ENCODE measurements around the gene NUP50. TPM values are rescaled to one million over a fixed set of nuclear protein-coding genes. Genes with fewer than 3 reads are reported as not detected.
"Not testable (repeated sequence)": the region's sequence is repeated elsewhere in the genome, so short reads cannot be mapped to it uniquely, and the experiment has no call there.

Gene NUP50
- total and polyA plus RNA-seq, 5 donors = 5.8 to 24.8 (median 17.0) TPM

- ATAC-seq (no peak), DNase-seq (no peak)
- H3K9me3 ChIP-seq (ENCODE audit: control insufficient read depth, low read length) = no peaks in the 10 kb centered on the region
- WGBS = 90% methylated on average over 2 of the region's 2 CpGs
- H3K4me1 ChIP-seq (ENCODE audit: control insufficient read depth, insufficient read depth, low read length) = no peaks in the 10 kb centered on the region
- no peak overlapping the region for H3K4me3 ChIP-seq (ENCODE audit: low read length)
- no peaks in the 10 kb centered on the region for H3K27me3 ChIP-seq (ENCODE audit: control insufficient read depth, insufficient read depth)
- no peak overlapping the region for H3K27ac ChIP-seq (ENCODE audit: low read length)
- intact Hi-C loops (cut with DNase I) = no loop called here
These were observed 18.0 kb downstream of the NUP50 start for GRCh38 chr22:45181766-45182165.

DNA sequence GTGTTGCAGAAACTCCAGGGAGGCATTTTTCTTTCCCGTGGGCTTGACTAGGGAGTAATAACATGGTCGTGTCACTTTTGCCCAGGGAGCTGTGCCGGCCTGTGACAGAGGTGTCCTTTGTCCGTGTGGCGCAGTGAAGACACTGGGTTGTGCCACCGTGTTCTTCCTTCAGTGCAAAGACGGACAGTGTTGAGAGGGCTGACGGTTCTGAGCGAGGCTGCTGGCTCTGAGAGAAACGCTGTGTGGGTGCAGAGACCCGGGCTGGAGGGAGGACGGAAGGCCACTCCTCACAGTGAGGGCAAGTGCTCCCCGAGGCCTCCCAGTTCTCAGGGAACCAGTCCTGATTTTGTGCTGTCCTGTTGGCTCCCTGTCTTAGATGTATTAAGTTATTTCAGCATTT is 20.2 kb downstream of the NUP50 start:
- DNase-seq (no peak), ATAC-seq (no peak)
- Histone ChIP-seq H3K27me3 (ENCODE audit: control insufficient read depth, insufficient read depth) (no peaks in the 10 kb centered on the region), H3K9me3 (ENCODE audit: control insufficient read depth, low read length) (no peaks in the 10 kb centered on the region), H3K4me1 (ENCODE audit: control insufficient read depth, insufficient read depth, low read length) (no peaks in the 10 kb centered on the region), H3K4me3 (ENCODE audit: low read length) (no peak overlapping the region), H3K27ac (ENCODE audit: low read length) (no peak overlapping the region)
- intact Hi-C loops (cut with DNase I) = no loop called here
- WGBS = 87% methylated on average over 13 of the region's 13 CpGs

DNA sequence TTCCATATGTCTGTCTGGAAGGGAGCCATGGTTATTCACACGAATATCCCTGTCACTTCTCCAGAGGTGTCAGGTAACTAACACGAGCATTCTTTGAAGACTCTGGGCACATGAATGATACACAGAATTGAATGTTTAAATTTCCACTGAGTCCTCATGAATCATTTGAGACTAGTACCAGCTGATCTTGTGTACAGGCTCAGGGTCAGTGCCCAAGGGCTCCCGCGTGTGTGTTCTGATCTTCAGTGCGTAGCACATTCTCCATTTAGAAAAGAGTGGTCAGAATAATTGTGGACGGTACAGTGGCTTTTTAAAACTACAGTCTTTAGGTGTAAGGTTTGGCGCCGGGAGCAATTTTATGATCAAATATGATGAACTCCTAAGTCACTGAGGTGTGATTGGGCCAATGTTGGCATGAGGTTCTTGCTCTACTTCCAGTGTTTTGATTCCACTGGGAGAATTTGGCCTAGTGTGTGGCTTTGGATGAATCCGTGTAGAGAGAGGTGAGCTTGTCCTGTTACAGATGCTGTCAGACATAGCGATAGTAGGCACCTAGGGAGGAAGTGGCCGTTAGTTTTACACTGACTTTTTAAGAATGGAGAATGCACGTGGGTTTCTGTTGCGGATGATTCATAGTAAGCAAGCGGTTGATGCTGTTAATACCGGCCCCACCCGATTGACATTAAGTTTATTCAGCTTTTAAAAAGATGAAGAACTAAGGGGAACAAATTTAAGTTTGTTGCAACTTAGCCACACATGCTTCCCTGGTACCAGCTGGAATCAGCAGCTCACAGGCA is 22.2 kb downstream of the NUP50 start:
- intact Hi-C loops (cut with DNase I) = no loop called here
- 84% methylated on average over 16 of the region's 16 CpGs for whole genome bisulfite sequencing

DNA sequence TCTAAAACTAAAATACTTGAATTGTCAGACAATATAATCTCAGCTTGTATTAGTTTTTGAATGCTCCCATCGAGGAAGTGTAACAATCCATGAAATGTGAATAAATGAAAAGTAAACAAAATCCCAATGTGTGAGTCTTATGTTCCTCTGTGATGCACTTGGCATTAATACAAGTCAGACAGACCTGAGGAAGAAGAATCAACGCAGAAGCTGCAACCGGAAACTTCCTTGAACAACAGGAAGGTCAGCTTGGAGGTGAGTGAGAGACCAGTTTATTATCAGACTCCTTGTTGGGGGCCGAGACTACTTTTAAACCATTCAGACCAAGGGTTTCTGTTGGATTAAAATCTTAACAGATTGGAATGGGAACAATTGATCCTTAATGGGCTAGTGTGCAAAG is 24.2 kb downstream of the NUP50 start:
- H3K27me3 ChIP-seq (ENCODE audit: control insufficient read depth, insufficient read depth) = no peaks in the 10 kb centered on the region
- no peak for DNase-seq
- no peaks in the 10 kb centered on the region for H3K4me1 ChIP-seq (ENCODE audit: control insufficient read depth, insufficient read depth, low read length)
- H3K9me3 ChIP-seq (ENCODE audit: control insufficient read depth, low read length) = no peaks in the 10 kb centered on the region
- intact Hi-C loops (cut with DNase I) = no loop called here
- H3K27ac ChIP-seq (ENCODE audit: low read length) = no peak overlapping the region
- H3K4me3 ChIP-seq (ENCODE audit: low read length) = no peak overlapping the region
- ATAC-seq = no peak
- 64% methylated on average over 4 of the region's 4 CpGs for WGBS

More for the DNA sequence above, 22.2 kb downstream of the NUP50 start:
- Histone ChIP-seq H3K4me3 (ENCODE audit: low read length) (no peak overlapping the region), H3K27me3 (ENCODE audit: control insufficient read depth, insufficient read depth) (no peaks in the 10 kb centered on the region), H3K9me3 (ENCODE audit: control insufficient read depth, low read length) (no peaks in the 10 kb centered on the region), H3K27ac (ENCODE audit: low read length) (no peak overlapping the region), H3K4me1 (ENCODE audit: control insufficient read depth, insufficient read depth, low read length) (no peaks in the 10 kb centered on the region)
- no peak for ATAC-seq
- no peak for DNase-seq

GRCh38 chr22:45188779-45189178 is 25.1 kb downstream of the NUP50 start:
- WGBS = 68% methylated on average over 16 of the region's 16 CpGs

DNA sequence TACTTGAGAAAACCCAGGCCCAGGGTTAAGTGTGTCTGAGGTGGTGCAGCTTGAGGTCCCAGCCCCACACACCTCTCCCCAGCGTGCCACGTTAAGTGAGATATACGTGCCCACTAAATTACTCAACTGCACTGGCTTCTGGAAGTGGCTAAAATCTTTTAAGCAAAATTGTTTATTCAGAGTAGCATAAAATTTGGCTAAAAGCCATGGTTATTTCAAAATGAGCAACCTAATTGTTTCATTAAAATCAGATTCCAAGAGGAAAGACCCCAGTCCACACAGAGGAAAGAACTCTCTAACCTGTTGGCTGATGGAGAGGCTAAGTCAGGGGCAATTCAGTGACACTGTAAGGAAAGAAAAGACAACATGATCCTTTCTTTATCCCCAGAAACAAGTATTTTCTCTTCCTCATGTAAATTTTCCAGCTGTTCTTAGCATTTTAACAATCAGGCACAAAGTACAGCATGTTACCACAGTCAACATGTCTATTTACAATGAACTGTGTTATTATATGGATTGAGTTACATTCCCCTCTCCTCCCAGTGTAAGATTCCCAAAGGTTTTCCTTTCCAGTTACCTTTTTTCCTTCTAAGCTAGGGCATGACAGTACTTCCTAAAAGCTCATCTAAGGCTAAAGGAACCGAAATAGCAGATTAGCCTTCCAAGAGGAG is 26.6 kb downstream of the NUP50 start:
- DNase-seq (no peak), ATAC-seq (no peak)
- H3K27me3 ChIP-seq (ENCODE audit: control insufficient read depth, insufficient read depth) = no peaks in the 10 kb centered on the region
- H3K4me1 ChIP-seq (ENCODE audit: control insufficient read depth, insufficient read depth, low read length) = no peaks in the 10 kb centered on the region
- intact Hi-C loops (cut with DNase I) = no loop called here
- H3K4me3 ChIP-seq (ENCODE audit: low read length) = no peak overlapping the region
- 81% methylated on average over 4 of the region's 4 CpGs for WGBS
- H3K9me3 ChIP-seq (ENCODE audit: control insufficient read depth, low read length) = no peaks in the 10 kb centered on the region
- H3K27ac ChIP-seq (ENCODE audit: low read length) = no peak overlapping the region

More at GRCh38 chr22:45188779-45189178, 25.1 kb downstream of the NUP50 start:
- no peak overlapping the region for H3K4me3 ChIP-seq (ENCODE audit: low read length)
- H3K9me3 ChIP-seq (ENCODE audit: control insufficient read depth, low read length) = no peaks in the 10 kb centered on the region
- no peak overlapping the region for H3K27ac ChIP-seq (ENCODE audit: low read length)
- intact Hi-C loops (cut with DNase I) = no loop called here
- H3K27me3 ChIP-seq (ENCODE audit: control insufficient read depth, insufficient read depth) = no peaks in the 10 kb centered on the region
- no peak for ATAC-seq
- no peak for DNase-seq
- H3K4me1 ChIP-seq (ENCODE audit: control insufficient read depth, insufficient read depth, low read length) = no peaks in the 10 kb centered on the region

DNA sequence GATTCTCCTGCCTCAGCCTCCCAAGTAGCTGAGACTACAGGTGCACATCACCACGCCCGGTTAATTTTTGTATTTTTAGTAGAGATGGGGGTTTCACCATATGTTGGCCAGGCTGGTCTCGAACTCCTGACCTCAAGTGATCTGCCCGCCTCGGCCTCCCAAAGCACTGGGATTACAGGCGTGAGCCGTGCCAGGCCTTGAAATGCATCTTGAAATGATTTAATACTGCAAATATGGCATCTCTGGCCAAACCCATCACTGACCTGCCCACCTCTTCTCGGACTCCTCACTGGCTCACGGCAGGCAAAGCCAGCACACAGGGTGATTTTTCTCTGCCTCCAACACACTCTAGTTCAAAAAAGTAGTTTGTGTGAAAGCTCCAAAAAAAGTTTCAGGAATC is 28.0 kb downstream of the NUP50 start:
- H3K27me3 ChIP-seq (ENCODE audit: control insufficient read depth, insufficient read depth); H3K4me1 ChIP-seq (ENCODE audit: control insufficient read depth, insufficient read depth, low read length); H3K4me3 ChIP-seq (ENCODE audit: low read length); ATAC-seq; DNase-seq; H3K9me3 ChIP-seq (ENCODE audit: control insufficient read depth, low read length); H3K27ac ChIP-seq (ENCODE audit: low read length); intact Hi-C loops (cut with DNase I): not testable (repeated sequence)
- WGBS = 88% methylated on average over 9 of the region's 9 CpGs

DNA sequence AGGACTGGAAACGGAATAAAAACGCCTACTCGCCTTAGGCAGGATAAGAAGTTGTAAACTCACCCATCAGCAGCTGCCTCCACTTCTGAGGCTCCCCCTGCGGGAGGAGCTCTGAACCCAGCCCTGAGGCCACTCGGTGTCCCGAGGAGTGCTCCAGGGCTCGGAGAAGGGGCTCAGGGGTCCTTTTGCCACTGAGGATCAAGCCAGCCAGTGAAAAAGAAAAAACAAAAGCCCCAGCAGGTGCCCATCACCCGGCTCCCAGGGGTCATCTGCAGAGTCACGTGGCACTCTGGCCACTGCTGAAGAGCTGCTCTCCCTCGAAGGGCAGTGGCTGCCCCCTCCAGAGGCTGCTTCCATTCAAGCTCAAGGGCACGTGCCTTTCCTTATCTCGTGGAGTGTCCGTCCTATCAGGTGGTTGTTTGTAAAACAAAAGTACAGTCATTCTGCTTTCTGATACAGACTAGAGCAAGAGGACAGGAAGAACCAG is 29.0 kb downstream of the NUP50 start:
- ATAC-seq (peak in 1 of 2 donors; percentile 52), DNase-seq (no peak)
- intact Hi-C loops (cut with DNase I) = no loop called here
- WGBS = 38% methylated on average over 13 of the region's 13 CpGs
- no peaks in the 10 kb centered on the region for H3K9me3 ChIP-seq (ENCODE audit: control insufficient read depth, low read length)
- H3K4me1 ChIP-seq (ENCODE audit: control insufficient read depth, insufficient read depth, low read length) = no peaks in the 10 kb centered on the region
- H3K27me3 ChIP-seq (ENCODE audit: control insufficient read depth, insufficient read depth) = no peaks in the 10 kb centered on the region
- no peak overlapping the region for H3K4me3 ChIP-seq (ENCODE audit: low read length)
- no peak overlapping the region for H3K27ac ChIP-seq (ENCODE audit: low read length)

DNA sequence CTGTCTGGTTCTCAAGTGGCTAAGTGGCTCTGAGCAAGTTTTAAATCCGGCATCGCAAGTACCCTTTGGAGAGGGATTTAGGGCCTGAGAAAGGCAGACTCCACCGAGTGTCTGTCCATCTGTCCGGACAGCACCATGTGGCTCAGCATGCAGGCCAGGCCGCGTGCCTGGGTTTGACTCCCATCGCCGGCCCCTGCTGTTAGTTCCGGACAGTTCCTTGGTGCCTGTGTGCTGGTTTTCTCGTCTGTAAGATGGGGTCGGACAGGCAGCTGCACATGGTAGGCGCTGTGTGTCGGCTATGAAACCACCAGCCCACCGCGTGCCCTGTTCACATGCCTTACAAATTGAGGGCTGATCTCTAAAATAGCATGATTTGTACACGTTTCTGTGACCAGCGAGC is 31.0 kb downstream of the NUP50 start:
- Histone ChIP-seq H3K4me1 (ENCODE audit: control insufficient read depth, insufficient read depth, low read length) (no peaks in the 10 kb centered on the region), H3K4me3 (ENCODE audit: low read length) (no peak overlapping the region), H3K9me3 (ENCODE audit: control insufficient read depth, low read length) (no peaks in the 10 kb centered on the region), H3K27me3 (ENCODE audit: control insufficient read depth, insufficient read depth) (no peaks in the 10 kb centered on the region), H3K27ac (ENCODE audit: low read length) (no peak overlapping the region)
- 90% methylated on average over 17 of the region's 17 CpGs for WGBS
- ATAC-seq = no peak
- intact Hi-C loops (cut with DNase I) = no loop called here
- no peak for DNase-seq

DNA sequence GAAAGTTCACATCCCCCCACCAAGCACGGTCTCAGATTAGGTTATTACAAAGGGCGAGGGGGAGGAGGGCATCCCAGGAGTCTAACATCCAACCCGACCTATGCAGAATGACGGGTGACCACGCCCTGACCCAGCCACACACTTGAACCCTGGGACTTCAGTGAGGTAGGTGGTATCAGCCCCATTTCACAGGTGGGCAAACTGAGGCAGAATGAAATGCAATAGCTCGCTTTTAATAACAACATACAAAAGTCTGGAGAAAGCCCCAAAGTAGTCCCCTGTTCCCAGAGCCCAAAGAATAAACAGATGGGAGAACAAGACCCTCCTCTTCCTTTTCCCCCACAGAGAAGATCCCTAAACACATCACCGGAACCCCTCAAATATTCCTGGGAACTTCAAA is 31.9 kb downstream of the NUP50 start:
- Histone ChIP-seq H3K9me3 (ENCODE audit: control insufficient read depth, low read length) (no peaks in the 10 kb centered on the region), H3K27ac (ENCODE audit: low read length) (no peak overlapping the region), H3K4me1 (ENCODE audit: control insufficient read depth, insufficient read depth, low read length) (no peaks in the 10 kb centered on the region), H3K27me3 (ENCODE audit: control insufficient read depth, insufficient read depth) (no peaks in the 10 kb centered on the region), H3K4me3 (ENCODE audit: low read length) (no peak overlapping the region)
- intact Hi-C loops (cut with DNase I) = no loop called here
- no peak for DNase-seq
- 92% methylated on average over 7 of the region's 7 CpGs for WGBS
- ATAC-seq = no peak

DNA sequence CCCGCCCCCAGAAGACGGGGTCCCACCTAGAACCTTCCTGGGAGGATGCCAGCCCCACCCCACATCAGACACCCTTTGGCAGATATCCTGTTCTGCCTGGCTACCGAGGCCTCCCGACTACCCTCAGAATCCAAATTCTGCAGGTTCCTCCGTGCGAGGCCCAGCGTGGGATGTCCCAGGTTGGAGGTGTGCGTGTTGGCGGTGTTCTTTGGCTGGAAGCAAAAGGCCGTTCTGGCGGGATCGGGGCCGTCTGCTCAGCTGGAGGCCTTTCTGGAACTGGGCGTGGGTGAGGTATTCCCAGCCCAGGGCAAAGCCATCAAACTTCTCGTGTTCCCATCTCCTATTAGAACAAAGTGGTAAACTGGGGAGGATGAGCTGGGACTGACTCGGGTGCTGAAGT is 32.6 kb downstream of the NUP50 start:
- Histone ChIP-seq H3K9me3 (ENCODE audit: control insufficient read depth, low read length) (no peaks in the 10 kb centered on the region), H3K4me3 (ENCODE audit: low read length) (no peak overlapping the region), H3K27ac (ENCODE audit: low read length) (no peak overlapping the region), H3K4me1 (ENCODE audit: control insufficient read depth, insufficient read depth, low read length) (no peaks in the 10 kb centered on the region), H3K27me3 (ENCODE audit: control insufficient read depth, insufficient read depth) (no peaks in the 10 kb centered on the region)
- DNase-seq (no peak), ATAC-seq (no peak)
- 94% methylated on average over 16 of the region's 16 CpGs for WGBS
- intact Hi-C loops (cut with DNase I) = no loop called here

Measured in right cardiac atrium (tissue), 5 donors.